ENCODE measurements around the gene DOCK2.
"Not testable (repeated sequence)": the region's sequence is repeated elsewhere in the genome, so short reads cannot be mapped to it uniquely, and the experiment has no call there.

Gene DOCK2

GRCh38 chr5:169913479-169913878 lies 276.4 kb downstream of the DOCK2 start:
- no peak for DNase-seq

GRCh38 chr5:169914766-169915165 lies 277.7 kb downstream of the DOCK2 start:
- no peak for DNase-seq

DNA sequence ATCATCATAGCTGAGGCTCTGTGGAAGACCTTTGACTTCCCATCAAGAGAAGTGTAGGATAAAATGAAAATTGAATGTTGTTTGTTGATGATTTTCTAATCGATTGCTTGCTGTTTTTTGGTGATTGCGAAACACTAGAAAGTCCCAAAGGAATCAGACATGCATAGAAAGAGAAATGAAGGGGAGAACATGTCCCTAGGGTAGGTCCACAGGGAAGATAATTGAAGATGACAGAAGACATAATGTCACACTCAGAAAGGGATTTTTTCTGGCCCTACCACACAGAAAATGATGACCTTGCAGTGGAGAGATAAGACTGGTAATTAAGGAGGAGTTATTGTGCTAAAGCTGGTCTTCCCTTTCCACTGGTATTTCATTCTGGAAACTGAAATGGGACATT lies 280.4 kb downstream of the DOCK2 start:
- no peak for DNase-seq

- no peak for DNase-seq
Measured at GRCh38 chr5:169918228-169918627, 281.2 kb downstream of the DOCK2 start.

- no peak for DNase-seq
Measured at GRCh38 chr5:169920474-169920873, 283.4 kb downstream of the DOCK2 start.

DNA sequence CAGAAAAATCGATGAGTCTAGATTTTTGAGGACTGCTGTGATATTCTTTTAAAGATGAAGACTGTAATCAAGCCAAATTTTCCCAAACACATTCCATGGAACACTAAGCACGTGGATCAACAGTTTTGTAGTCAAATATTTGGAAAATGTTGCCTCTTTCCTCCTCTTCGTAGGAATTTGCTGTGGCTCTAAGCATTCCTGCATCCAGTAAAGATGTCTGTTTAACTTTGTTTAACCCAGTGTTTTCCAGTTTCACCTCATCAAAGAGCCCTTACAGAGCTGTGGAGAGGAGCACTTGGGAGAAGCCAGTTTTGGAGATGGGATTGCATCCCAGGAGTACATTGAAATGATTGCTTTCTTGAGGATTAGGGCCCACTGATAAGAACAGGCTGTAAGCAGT lies 284.3 kb downstream of the DOCK2 start:
- DNase-seq, result no peak

DNA sequence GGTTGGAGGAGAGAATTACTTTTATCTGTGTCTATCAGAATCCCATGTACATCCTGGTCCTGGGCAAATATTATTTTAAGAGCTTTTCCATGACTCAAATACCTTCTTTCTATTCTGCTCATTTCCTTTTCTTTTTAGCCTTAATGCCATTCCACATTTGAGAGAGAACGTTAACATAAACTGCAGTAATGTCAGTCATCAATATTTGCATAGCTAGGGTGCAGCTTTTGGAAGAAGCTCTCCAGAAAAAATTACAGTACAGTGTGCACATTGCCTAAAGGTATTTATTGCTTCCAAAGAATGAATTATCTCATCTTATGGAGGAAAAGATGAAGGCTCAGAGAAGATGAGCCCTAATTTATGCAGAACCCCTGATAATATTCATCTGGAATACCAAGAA lies 284.9 kb downstream of the DOCK2 start:
- DNase-seq, result no peak

DNA sequence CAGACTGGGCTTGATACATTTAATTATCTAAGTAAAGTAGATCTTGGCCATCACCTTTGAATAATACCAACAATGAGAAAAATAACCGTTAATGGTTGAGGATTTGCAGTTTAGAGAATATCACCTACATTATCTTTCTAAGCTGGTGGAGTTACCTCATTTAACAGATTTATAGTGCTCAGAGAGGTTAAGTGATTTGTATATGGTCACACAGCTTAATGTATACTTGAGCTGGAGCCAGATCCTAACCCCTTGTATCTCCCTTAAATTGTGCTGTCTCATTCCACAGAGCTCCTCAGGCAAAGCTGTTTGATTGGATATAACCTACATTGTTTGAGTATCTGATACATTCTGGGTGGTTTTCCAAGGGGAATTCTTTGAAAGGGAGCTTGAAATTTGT lies 285.4 kb downstream of the DOCK2 start:
- DNase-seq, result no peak

DNA sequence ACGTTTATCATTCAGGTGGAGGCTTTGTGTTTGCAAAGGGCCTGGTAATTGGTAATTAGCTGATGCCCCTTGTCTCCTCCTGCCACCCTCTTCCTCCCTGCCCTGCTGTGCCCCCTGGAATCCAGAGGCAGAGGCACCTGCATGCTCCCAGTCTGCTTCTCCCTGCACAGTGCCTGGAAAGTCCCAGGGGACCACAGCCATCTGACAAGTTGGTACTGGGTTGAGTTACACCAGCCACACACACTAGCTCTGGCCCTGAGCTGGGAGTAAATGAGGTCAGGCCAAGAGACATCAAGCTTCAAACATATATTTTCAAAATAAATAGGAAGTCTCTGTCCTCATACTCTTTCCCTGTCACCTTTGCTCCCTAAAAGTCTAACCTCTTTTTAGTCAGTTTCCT lies 286.9 kb downstream of the DOCK2 start:
- DNase-seq, result peak; percentile 4

GRCh38 chr5:169933127-169933526 lies 296.1 kb downstream of the DOCK2 start:
- no peak for DNase-seq

DNA sequence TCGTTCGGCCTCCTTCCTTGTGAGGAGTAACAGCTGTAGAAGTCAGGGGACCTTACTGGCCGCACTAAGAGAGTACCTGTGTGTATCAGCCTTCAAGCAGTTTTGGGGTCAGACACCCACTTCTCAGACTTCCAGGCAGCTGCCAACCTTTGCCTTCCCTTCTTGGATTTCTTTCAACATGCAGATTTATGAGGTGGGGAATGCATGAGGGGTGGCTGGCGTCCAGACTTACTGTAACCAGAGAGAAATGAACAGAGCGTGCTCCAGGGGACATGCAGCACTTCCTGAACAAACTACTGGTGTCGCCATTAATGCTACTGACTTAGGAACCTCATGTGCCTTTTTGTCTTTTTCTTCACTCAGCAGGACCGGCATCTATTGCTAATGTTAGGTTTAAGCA lies 296.5 kb downstream of the DOCK2 start:
- no peak for DNase-seq

- DNase-seq, result no peak
Measured at GRCh38 chr5:169934990-169935389, 297.9 kb downstream of the DOCK2 start.

DNA sequence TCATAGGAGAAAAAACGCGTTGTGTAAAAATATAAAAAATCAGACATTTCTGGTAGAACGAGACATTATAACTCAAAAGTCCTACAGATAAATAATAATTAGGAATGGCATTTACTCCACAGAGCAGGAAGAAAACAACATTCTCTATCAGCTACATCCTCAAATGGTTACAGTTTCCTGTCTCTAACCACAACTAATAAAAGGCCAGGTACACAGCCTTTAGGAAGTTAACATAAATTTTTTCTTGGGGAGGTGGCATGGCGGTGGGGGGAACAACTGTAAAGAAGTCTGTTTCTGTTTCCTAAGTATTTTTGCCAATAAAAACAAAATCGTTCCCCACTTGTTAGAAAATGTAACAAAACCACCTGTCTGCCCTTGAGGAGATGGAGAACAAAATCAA lies 298.7 kb downstream of the DOCK2 start:
- DNase-seq, result no peak

- DNase-seq, result no peak
Measured at GRCh38 chr5:169938439-169938838, 301.4 kb downstream of the DOCK2 start.

DNA sequence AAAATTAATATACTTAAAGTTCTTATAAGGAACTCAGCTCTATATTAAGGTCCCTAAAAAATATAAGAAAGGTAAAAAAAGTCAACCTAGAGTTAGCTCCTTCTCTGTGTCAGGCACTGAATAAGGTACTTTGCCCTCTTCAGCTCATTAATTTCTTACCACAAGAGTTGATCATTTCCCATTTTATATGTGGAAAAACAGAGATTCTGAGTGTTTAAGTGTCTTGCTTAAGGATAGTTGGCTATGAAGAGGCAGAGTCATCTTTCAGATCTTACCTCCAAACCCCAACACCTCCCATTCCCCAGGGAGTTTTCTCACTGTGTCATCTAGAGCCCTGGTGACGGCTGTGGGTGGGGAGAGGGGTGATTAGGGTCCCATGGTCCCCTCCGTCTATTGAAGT lies 302.7 kb downstream of the DOCK2 start:
- no peak for DNase-seq

DNA sequence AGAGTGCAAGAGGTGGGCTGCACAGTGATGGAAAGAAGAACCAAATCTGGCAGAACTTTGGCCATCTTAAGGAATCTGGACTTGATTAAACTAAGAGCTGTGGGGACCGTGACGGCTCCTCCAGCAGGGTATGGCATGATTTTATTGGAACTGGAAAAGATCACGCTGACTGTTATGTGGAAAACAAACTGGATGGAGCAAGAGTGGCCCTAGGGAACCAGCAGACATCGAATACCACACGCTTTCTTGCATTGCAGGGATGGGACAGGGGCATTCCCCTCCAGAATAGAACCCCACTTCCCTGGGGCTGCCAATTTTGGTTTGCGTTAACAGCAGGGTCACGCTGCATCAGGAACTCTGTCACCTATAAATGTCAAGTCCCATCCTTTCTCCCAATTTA lies 304.5 kb downstream of the DOCK2 start:
- no peak for DNase-seq

- no peak for DNase-seq
Measured at GRCh38 chr5:169942181-169942580, 305.1 kb downstream of the DOCK2 start.

- no peak for DNase-seq
Measured at GRCh38 chr5:169943026-169943425, 306.0 kb downstream of the DOCK2 start.

DNA sequence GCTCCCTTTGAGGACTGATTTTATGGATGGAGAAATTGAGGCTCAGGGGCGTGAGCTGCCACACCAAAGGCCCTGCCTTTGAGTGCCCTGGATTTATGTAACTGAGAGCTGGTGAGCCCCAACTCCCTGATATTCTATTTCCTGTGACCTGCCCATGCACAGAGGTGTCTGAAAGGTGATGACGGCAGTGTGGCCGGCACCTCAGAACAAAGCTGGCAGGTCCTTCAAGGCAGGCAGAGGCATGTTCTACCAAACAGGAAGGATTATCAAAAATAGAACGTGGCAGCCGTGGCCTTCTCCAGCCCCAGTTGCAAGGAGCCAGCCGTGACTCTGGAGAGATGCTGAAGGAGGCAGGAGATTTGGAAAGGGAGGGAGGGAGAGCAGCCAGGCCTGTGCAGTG lies 307.0 kb downstream of the DOCK2 start:
- no peak for DNase-seq

GRCh38 chr5:169944922-169945680 lies 308.0 kb downstream of the DOCK2 start:
- DNase-seq, result no peak

DNA sequence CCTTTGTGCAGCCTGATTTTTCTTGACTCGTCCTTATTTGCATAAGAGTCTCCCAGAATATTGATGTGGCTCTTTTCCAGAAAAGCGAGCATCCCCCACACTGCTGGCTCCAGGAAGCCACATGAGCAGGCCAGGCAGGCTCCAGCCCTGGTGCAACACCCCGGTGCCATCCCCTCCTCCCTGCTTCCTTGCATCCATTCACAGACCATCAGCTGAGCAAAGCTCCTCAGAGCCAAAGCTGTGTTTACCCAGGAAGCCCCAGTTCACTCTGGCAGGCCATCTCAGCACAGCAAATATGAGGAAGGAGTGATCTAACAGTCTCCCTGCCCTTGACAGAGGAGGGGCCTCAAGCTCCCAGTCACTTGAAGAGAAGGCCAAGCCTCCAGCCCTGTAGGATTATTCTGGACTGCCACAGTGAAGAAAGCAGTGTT lies 308.8 kb downstream of the DOCK2 start:
- no peak for DNase-seq

- no peak for DNase-seq
Measured at GRCh38 chr5:169946743-169947295, 309.7 kb downstream of the DOCK2 start.

GRCh38 chr5:169950333-169950732 lies 313.3 kb downstream of the DOCK2 start:
- DNase-seq, result no peak

GRCh38 chr5:169953196-169953595 lies 316.1 kb downstream of the DOCK2 start:
- not testable (repeated sequence) for DNase-seq

- no peak for DNase-seq
Measured at GRCh38 chr5:169954786-169955185, 317.7 kb downstream of the DOCK2 start.

All from NCI-H2107 (cell line).